ENCODE results near the gene AAK1.

DNA sequence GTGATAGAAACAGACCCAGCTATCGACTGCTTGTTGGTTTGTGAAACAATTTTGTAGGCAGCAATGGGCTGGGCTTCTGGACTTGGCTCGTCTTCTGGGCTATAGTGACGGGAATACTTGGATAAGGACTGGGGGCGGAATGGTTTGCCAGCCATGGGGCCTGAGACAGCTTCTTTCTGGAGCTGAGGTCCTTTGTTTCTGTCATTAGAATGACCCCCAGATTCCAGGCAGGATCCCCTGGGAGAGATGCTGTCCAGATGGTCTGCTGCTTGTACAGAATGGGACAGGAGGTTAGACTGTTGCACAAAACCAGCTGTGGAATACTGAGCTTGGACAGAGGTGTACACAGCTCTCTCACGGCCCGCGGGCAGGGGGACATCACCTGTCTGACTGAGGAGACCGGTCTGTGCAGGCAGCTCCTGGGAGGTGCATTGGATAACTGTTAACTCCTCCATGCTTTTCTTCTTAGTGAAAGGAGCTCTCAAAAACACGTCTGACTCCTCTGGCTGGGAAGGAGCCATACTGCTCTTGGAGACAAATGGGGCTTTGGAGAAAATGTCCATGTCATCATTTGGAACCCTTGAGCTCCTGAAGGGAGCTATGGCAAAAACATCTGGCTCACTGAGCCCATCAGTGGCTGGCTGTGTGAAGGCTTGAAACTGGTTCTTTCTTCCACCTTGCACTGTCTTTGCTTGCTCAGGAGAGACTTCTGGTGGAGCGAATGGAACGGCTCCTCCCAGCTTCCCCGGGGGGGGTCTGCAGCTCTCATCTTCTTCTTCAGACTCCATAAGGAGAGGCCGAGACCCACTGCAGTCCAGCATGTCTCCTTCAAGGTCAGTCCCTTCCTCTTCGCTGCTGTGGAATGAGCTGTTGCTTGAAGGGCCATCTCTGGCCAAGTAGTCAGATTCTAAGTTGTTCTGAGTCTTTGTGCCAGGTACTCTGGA lies 177.8 kb downstream of the AAK1 start:
- TF ChIP-seq HMGXB4 (CRISPR knock-in tag; IDR thresholded peaks at IDR 0.05) (no peak), JUN (CRISPR knock-in tag; IDR thresholded peaks at IDR 0.05) (no peak)
- TF ChIP-seq, protein P1, sequence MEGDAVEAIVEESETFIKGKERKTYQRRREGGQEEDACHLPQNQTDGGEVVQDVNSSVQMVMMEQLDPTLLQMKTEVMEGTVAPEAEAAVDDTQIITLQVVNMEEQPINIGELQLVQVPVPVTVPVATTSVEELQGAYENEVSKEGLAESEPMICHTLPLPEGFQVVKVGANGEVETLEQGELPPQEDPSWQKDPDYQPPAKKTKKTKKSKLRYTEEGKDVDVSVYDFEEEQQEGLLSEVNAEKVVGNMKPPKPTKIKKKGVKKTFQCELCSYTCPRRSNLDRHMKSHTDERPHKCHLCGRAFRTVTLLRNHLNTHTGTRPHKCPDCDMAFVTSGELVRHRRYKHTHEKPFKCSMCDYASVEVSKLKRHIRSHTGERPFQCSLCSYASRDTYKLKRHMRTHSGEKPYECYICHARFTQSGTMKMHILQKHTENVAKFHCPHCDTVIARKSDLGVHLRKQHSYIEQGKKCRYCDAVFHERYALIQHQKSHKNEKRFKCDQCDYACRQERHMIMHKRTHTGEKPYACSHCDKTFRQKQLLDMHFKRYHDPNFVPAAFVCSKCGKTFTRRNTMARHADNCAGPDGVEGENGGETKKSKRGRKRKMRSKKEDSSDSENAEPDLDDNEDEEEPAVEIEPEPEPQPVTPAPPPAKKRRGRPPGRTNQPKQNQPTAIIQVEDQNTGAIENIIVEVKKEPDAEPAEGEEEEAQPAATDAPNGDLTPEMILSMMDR (IDR thresholded peaks at IDR 0.05), result no peak
